OCI-LY3 (cell line): ENCODE results near the gene PRKCE.

Experiments
- CTCF ChIP-seq: fragments of 200-600, 300-600 bp; sonication (generic); IDR thresholded peaks from 2 replicates; pipeline ENCODE4 v1.5.1; 2014; ENCODE audit warnings: antibody characterized with exemption, low read length, low read depth
- EZH2phosphoT487 ChIP-seq: fragments of 200-600 bp; shearing (Covaris generic); IDR thresholded peaks from 2 replicates; pipeline ENCODE4 v1.6.1; 2018; ENCODE audit warnings: antibody characterized with exemption, mixed run types, low read depth

- TF ChIP-seq CTCF, result no peak
- no peak for TF ChIP-seq EZH2phosphoT487
Observed at GRCh38 chr2:45674035-45674816, 22.8 kb downstream of the PRKCE start.
